Hepatocyte (in vitro differentiated cells): ENCODE measurements around the gene ZBTB16. TPM values are rescaled to one million over a fixed set of nuclear protein-coding genes. Genes with fewer than 3 reads are reported as not detected.

ENCODE experiments used
- DNase-seq: peaks from one replicate; pipeline ENCODE4 v3.0.0-alpha.2; 2016; ENCODE audit warnings: low spot score
- H2AFZ ChIP-seq: fragments of 200-600 bp; sonication (generic); 2 replicates; pipeline ENCODE4 v1.6.0; 2016; ENCODE audit warnings: antibody characterized with exemption, mild to moderate bottlenecking
- H3K27ac ChIP-seq: fragments of 200-600 bp; sonication (generic); 2 replicates; pipeline ENCODE4 v1.5.1; 2016; ENCODE audit warnings: mild to moderate bottlenecking
- H3K27me3 ChIP-seq: fragments of 200-600 bp; sonication (generic); 2 replicates; pipeline ENCODE4 v1.6.1; 2016
- H3K36me3 ChIP-seq: fragments of 200-600 bp; sonication (generic); replicated peaks from 2 replicates; pipeline ENCODE4 v1.5.1; 2016; ENCODE audit warnings: low read depth; ENCODE audit not compliant: insufficient read depth
- H3K4me1 ChIP-seq: fragments of 200-600 bp; sonication (generic); 2 replicates; pipeline ENCODE4 v1.5.1; 2016; ENCODE audit warnings: mild to moderate bottlenecking, moderate library complexity; ENCODE audit not compliant: insufficient read depth
- H3K4me2 ChIP-seq: fragments of 200-600 bp; sonication (generic); 2 replicates; pipeline ENCODE4 v1.6.0; 2016
- H3K4me3 ChIP-seq: fragments of 200-600 bp; sonication (generic); 2 replicates; pipeline ENCODE4 v1.5.1; 2016; ENCODE audit warnings: mild to moderate bottlenecking
- H3K79me2 ChIP-seq: fragments of 200-600 bp; sonication (generic); 2 replicates; pipeline ENCODE4 v1.6.0; 2017; ENCODE audit warnings: mild to moderate bottlenecking
- H3K9me2 ChIP-seq: fragments of 200-600 bp; sonication (generic); replicated peaks from 2 replicates; pipeline ENCODE4 v1.6.0; 2017; ENCODE audit warnings: mild to moderate bottlenecking; ENCODE audit not compliant: insufficient read depth
- H3K9me3 ChIP-seq: fragments of 200-600 bp; sonication (generic); 2 replicates; pipeline ENCODE4 v1.5.1; 2016; ENCODE audit warnings: low read depth, mild to moderate bottlenecking
- H4K20me1 ChIP-seq: fragments of 200-600 bp; sonication (generic); 2 replicates; pipeline ENCODE4 v1.6.0; 2016; ENCODE audit warnings: mild to moderate bottlenecking; ENCODE audit not compliant: insufficient read depth, poor library complexity, severe bottlenecking
- CTCF ChIP-seq: fragments of 200-600 bp; sonication (generic); IDR thresholded peaks from 2 replicates; pipeline ENCODE4 v1.5.1; 2016; ENCODE audit warnings: antibody characterized with exemption, mild to moderate bottlenecking; ENCODE audit not compliant: poor library complexity
- EZH2 ChIP-seq: fragments of 200-600 bp; sonication (generic); IDR thresholded peaks from 2 replicates; pipeline ENCODE4 v1.6.1; 2016; ENCODE audit warnings: antibody characterized with exemption, mild to moderate bottlenecking, borderline replicate concordance
- EZH2phosphoT487 ChIP-seq: fragments of 200-600 bp; sonication (generic); IDR thresholded peaks from one replicate; pipeline ENCODE4 v1.6.1; 2018; ENCODE audit warnings: antibody characterized with exemption, mild to moderate bottlenecking, low read depth, moderate library complexity; ENCODE audit not compliant: unreplicated experiment, severe bottlenecking
- WGBS: methylation state at CpG from one replicate; pipeline ENCODE4 v1.1.6; 2016; ENCODE audit warnings: low lambda C conversion rate; ENCODE audit errors: missing lambda C conversion rate; 5-methylcytosine and 5-hydroxymethylcytosine counted together
- polyA plus RNA-seq: library from polyadenylated mRNA; unstranded; fragments of >200 nt; fragmentation: Nextera tagmentation; extraction: Ambion mirVana; gene quantifications from 2 replicates; pipeline ENCODE4 v1.2.1, GENCODE V29; 2016
- total RNA-seq: library from RNA; depleted of rRNA; stranded (reverse); fragments of >200 nt; gene quantifications from 2 replicates; pipeline ENCODE4 v1.2.3, GENCODE V29; 2014

The ZBTB16 gene
- total and polyA plus RNA-seq, 2 experiments from 2014 or later, result 30.1 to 52.3 TPM

- no peak for TF ChIP-seq EZH2
- Histone ChIP-seq H3K36me3 (no peaks in the 10 kb centered on the region), H3K79me2 (peaks cover 50% of the 10 kb centered on the region), H3K27me3 (no peaks in the 10 kb centered on the region), H3K4me2 (no peak overlapping the region), H2AFZ (no peak overlapping the region), H3K27ac (peak overlapping the region; percentile 62), H3K9me2 (no peaks in the 10 kb centered on the region), H3K4me3 (no peak overlapping the region), H4K20me1 (no peaks in the 10 kb centered on the region), H3K9me3 (no peaks in the 10 kb centered on the region), H3K4me1 (peaks cover 39% of the 10 kb centered on the region)
- WGBS, result 87% methylated on average over 5 of the region's 5 CpGs
- no peak for DNase-seq
These were observed 94.9 kb downstream of the ZBTB16 start for GRCh38 chr11:114154271-114155047.

GRCh38 chr11:114155116-114155515 is 95.6 kb downstream of the ZBTB16 start:
- H3K9me2 ChIP-seq, result no peaks in the 10 kb centered on the region
- H4K20me1 ChIP-seq, result no peaks in the 10 kb centered on the region
- no peak for DNase-seq
- TF ChIP-seq EZH2phosphoT487, result no peak
- TF ChIP-seq CTCF, result no peak
- TF ChIP-seq EZH2, result no peak
- H3K27ac ChIP-seq, result peak overlapping the region; percentile 62
- H3K79me2 ChIP-seq, result peaks cover 50% of the 10 kb centered on the region
- H3K9me3 ChIP-seq, result no peaks in the 10 kb centered on the region
- H3K27me3 ChIP-seq, result no peaks in the 10 kb centered on the region
- 93% methylated on average over 15 of the region's 15 CpGs for WGBS
- no peak overlapping the region for H3K4me3 ChIP-seq
- no peak overlapping the region for H2AFZ ChIP-seq
- H3K4me1 ChIP-seq, result peaks cover 39% of the 10 kb centered on the region
- no peak overlapping the region for H3K4me2 ChIP-seq
- no peaks in the 10 kb centered on the region for H3K36me3 ChIP-seq

DNA sequence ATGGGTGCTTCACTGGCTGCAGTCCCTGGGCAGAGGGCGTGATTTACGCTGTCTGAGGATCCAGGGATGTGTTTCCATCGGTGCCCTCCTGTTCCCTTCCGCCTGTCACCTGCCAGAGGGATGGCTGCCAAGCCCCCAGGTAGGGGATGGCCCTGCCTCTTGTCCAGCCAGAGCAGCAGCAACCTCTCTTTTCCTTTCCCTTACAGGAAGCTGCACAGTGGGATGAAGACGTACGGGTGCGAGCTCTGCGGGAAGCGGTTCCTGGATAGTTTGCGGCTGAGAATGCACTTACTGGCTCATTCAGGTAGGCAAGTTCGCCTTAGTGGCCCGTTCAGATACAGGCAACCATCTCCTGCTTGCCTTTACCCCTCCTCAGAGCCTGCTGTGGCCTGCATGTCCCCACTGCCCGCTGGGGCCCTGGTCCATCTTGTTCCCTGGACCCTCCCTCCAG is 96.6 kb downstream of the ZBTB16 start:
- WGBS, result 96% methylated on average over 13 of the region's 13 CpGs
- Histone ChIP-seq H3K27me3 (no peaks in the 10 kb centered on the region), H3K36me3 (no peaks in the 10 kb centered on the region), H3K9me3 (no peaks in the 10 kb centered on the region), H3K79me2 (peaks cover 47% of the 10 kb centered on the region), H4K20me1 (no peaks in the 10 kb centered on the region), H3K4me2 (no peak overlapping the region), H3K4me1 (peaks cover 41% of the 10 kb centered on the region), H3K9me2 (no peaks in the 10 kb centered on the region), H2AFZ (no peak overlapping the region), H3K27ac (no peak overlapping the region), H3K4me3 (no peak overlapping the region)
- TF ChIP-seq CTCF, result no peak
- TF ChIP-seq EZH2, result no peak
- TF ChIP-seq EZH2phosphoT487, result no peak
- no peak for DNase-seq

DNA sequence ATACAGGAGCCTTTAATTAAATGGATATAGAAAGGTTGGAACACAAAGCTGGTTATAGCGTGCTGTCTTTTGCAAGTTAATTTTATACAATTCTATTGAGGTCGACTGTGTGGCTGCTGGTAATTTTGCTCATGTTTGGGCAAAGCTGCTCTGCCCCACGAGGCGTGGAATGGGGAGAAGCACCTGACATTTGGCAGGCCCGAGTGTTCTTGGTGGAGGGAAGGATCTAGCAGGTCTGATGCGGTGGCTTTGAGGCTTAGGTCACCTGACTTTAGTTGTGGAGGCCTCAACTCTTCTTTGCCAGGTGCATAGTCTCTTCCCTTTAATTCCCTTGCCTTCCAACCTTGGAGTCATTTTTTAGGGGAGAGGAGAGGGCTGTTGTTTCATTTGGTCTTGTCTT is 97.3 kb downstream of the ZBTB16 start:
- no peak overlapping the region for H2AFZ ChIP-seq
- no peak for DNase-seq
- H3K27ac ChIP-seq, result no peak overlapping the region
- peaks cover 47% of the 10 kb centered on the region for H3K79me2 ChIP-seq
- H3K4me1 ChIP-seq, result peaks cover 47% of the 10 kb centered on the region
- TF ChIP-seq EZH2 (no peak), EZH2phosphoT487 (no peak), CTCF (no peak)
- no peak overlapping the region for H3K4me3 ChIP-seq
- no peaks in the 10 kb centered on the region for H3K27me3 ChIP-seq
- no peaks in the 10 kb centered on the region for H3K9me3 ChIP-seq
- no peaks in the 10 kb centered on the region for H3K9me2 ChIP-seq
- no peaks in the 10 kb centered on the region for H4K20me1 ChIP-seq
- no peak overlapping the region for H3K4me2 ChIP-seq
- no peaks in the 10 kb centered on the region for H3K36me3 ChIP-seq
- WGBS, result 98% methylated on average over 6 of the region's 6 CpGs
